HG03432 (cell line): ENCODE results near the gene FAM111A.
A peak's percentile ranks its signal among the peaks of the same experiment; 100 is the strongest.

Experiments used
- ATAC-seq: cut with Tn5 transposase; IDR thresholded peaks from one replicate; pipeline ENCODE4 v1.9.1; 2021; ENCODE audit warnings: mild to moderate bottlenecking, moderate library complexity; ENCODE audit not compliant: unreplicated experiment

Gene FAM111A

GRCh38 chr11:59199546-59200422 lies 57.1 kb downstream of the FAM111A start:
- peak; percentile 71 for ATAC-seq

DNA sequence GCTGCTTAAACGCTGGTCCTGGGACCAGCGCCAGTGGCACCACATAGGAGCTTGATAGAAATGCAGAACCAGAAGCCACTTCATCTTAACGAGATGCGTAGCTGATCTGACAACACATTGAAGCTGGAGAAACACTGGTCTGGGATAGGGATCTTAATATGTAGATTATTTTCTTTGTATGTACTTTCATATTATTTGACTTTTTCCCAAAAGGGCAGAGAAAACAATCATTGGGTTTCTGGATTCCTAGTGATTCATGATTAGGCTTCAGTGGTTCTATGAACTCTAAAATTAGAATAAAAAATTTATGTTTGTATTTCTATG lies 57.7 kb downstream of the FAM111A start:
- ATAC-seq, result no peak

DNA sequence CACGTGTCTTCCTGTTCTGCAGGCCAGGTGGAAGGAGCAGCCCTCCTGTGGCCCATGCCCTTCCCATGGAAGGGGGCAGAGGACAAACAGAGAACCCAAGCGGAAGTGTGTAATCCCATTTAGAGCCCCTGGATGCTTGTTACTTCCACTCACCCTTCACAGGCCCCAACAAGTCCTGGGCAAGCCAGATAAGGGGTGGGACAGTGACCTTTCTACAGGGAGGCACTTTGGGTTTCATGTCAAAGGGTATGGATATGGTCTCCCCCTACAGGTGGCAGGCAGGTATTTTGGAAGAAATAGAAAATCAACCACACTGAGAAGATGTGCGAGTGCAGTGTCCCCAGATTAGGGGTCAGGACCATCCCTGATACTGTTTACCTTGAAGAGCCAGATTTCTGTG lies 58.7 kb downstream of the FAM111A start:
- no peak for ATAC-seq
